ENCODE results near the gene LRRC61.

DNA sequence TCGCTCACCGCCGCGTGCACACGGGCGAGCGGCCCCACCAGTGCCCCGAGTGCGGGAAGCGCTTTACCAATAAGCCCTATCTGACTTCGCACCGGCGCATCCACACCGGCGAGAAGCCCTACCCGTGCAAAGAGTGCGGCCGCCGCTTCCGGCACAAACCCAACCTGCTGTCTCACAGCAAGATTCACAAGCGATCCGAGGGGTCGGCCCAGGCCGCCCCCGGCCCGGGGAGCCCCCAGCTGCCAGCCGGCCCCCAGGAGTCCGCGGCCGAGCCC is 48.8 kb downstream of the LRRC61 start:
- TF ChIP-seq POLR2A (IDR thresholded peaks at IDR 0.05), result no peak
- TF ChIP-seq, protein P1, sequence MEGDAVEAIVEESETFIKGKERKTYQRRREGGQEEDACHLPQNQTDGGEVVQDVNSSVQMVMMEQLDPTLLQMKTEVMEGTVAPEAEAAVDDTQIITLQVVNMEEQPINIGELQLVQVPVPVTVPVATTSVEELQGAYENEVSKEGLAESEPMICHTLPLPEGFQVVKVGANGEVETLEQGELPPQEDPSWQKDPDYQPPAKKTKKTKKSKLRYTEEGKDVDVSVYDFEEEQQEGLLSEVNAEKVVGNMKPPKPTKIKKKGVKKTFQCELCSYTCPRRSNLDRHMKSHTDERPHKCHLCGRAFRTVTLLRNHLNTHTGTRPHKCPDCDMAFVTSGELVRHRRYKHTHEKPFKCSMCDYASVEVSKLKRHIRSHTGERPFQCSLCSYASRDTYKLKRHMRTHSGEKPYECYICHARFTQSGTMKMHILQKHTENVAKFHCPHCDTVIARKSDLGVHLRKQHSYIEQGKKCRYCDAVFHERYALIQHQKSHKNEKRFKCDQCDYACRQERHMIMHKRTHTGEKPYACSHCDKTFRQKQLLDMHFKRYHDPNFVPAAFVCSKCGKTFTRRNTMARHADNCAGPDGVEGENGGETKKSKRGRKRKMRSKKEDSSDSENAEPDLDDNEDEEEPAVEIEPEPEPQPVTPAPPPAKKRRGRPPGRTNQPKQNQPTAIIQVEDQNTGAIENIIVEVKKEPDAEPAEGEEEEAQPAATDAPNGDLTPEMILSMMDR (IDR thresholded peaks at IDR 0.05), result no peak
